Stimulated activated CD4-positive, alpha-beta T cell treated with anti-CD3 and anti-CD28 coated beads, Interleukin-4, amount 100 ng/mL, for 1 hour (primary cell): ENCODE measurements around the gene KRT81.

ENCODE experiments used
- DNase-seq: peaks from one replicate; pipeline ENCODE4 v3.0.0-alpha.2; 2020

The KRT81 gene

DNA sequence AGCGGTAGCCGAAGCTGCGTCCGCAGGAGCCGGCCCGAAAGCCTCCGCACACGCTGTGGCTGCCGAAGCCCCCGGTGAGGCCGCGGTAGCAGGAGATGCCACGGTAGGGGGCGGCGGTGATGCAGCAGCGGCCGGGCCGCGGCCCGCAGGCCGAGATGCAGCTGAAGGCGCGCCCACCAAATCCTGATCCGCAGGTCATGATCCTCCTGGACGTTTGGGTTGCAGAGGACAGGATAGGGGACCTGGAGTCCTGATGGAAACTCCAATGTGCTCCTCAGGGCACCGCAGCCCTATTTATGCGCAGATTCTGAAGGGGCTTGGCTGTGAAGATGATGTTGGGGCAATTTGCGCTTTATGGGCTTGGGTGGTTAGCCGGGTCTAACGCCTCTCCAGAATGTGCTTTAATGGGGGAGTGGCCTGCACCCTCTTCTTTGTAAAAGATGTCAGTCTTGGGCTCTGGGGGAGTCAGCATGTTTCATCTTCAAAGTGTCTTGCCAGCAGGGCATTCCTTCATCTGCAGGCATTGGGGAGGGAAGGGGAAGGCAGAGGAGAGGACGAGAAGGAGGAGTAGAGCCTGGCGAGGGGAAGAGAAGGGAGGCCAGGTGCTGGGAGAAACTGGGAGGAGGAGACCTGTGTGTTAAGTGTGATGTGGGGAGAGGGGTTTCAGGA, at the start of gene KRT81:
KRT81 (minus strand) TSS at position 268 of the 669 bp plus-strand sequence; CDS start at position 199, 69 bp downstream.
- no peak for DNase-seq

DNA sequence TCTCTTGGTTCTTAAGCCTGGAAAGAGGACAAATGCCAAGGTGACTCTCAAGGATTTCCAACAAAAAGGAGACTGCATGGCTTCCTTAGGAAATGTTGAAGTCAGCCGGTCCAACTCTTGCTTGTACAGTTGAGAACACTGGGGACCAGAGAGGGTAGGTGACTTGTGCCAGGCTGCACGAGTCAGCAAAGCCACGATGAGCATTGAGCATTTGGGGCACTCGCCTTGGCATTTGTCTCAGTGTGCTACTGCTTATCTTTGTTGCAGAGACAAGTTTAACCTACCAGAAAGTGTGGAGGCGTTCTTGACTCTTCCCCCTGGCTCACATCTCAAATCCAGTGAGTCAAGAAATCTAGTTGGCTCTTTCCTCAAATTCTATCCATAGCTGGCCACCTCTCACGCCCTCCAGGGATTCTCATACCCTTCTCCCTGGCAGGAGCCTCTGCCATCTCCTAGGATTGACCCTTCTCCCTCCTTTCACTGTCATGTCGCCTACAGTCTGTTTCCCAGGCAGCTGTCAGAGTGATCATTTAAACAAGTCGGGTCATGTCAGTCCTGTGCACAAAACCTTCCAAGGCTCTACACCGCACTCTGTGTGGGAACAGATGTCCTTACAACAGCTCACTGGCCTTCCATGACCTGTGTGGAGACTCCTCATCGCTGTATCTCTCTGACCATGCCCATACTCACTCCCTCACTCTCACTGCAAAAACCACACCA, 47.1 kb upstream of the KRT81 start:
- DNase-seq, result no peak

DNA sequence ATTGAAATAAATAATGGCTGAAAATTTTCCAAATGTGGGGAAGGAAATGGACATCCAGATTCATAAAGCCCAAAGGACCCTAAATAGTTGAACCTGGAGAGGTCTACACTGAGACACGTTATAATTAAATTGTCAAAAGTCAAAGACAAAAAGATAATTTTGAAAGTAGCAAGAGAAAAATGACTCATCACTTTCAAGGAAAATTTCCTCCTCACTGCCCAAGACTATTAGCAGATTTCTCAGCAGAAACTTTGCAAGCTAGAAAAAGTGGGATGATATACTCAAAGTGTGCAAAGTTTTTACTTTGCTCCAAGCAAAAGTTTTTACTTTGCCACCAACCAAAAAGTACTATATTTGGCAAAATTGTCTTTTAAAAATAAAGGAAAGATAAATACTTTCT, 45.7 kb upstream of the KRT81 start:
- no peak for DNase-seq

DNA sequence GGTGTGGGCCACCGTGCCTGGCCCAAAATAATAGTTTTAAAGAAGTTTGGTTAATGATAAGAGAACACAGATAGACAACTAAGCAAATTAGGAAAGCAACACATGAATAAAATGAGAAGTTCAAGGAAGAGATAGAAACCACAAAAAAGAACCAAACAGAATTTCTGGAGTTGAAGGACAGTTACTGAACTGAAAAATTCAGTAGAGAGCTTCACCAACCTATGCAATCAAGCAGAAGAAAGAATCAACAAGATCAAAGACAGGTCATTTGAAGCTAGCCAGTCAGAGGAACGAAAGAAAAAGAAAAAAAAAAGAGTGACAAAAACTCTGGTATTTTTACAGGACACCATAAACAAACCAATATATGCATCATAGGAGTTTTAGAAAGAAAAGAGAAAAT, 45.3 kb upstream of the KRT81 start:
- no peak for DNase-seq

DNA sequence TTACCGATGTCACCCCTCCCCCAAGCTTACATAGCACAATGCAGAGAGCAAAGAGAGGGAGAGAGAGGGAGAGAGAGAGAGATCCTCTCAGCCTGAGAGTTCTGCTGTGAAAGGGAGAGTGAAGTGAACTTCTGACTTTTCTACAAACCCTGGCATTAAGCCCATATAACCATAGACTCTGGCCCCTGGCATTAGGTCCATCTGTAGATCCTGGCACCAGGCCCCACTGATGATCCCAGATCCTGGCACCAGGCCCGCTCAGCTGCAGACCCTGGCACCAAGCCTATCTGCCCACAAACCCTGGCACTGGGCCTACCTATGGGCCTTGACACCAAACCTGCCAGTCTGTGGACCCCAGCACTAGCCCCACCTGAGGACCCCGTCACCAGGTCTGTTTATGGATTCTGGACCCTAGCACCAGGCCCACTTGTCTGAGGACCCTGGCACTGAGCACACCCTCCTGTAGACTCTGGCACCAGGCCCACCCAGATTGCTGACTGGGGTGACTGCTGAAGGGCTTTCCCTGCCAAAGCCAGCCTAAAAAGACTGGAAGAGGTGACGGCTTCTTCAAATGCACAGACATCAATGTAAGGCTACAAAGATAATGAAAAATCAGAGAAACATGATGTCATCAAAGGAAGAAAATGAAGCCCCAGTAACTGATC, 44.4 kb upstream of the KRT81 start:
- no peak for DNase-seq

DNA sequence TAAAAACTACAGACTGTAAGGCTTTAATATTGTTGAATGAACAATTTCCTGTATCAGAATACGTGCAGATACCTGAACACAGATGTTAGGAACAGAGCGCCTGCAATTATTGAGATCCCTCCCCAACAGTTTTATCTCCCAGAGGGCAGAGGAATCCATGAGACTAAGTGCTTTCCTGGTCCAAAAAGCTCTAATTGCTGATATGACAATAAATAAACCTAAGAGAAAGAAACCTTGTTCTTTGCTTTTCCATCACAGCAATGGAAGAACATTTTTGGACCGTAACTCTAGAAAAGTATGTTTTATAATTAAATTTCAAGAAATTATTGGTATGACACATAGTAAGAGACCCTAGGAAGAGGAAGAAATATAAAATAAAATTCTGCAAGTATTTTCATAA, 42.9 kb upstream of the KRT81 start:
- no peak for DNase-seq

DNA sequence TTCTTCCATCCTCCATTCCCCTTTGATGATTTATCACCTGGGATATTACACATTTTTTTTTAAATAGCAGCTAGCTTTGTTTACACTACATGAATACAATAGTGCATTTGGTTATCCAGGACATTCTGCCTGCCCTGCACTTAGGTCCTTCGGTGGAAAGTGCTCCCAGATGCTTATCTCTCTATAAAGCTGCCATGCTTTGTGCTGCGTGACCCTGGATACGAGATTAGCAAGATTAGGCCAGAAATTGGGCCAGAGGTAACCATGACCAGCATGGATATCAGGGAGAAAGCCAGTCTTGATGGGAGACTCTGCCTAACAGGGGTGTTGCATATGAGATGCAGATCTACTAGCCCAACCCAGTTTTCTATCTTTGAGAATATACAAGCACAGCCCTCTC, 42.0 kb upstream of the KRT81 start:
- DNase-seq, result no peak

DNA sequence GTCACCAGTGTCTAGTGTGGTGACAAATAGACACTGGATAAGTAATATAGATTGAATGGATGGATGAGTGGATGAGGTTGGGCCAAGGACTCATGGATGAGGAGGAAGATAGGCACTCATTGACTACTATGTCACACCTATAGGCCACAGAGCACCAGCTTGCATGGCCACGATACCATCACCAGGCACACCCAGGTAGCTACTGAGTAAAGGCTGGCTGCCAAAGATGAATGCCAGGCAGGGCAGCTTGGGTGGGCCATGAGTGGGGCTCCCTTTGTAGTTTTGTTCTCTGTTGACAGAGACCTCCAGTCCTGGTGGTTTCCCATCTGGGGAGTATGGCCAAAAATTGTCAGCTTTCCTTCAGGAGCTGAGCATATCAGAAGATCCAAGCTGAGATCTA, 41.0 kb upstream of the KRT81 start:
- no peak for DNase-seq

DNA sequence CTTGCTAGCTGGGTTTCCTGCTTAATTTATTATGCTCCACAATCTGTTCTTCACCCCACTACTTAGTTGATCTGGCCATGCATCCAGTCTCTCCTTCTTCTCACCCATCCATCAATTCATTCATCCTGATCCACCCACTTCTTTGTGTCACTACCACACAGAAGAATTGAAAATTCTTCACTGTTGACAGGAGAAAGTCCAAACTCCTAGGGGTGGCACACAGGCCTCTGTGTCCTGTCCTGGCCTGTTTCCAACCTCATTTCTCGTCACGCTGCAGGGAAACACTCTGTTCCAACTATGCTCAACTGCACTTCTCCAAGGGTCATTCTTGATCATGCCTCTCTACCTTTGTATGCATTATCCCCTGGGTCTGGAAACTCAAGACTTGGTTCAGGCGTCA, 40.5 kb upstream of the KRT81 start:
- DNase-seq, result no peak

DNA sequence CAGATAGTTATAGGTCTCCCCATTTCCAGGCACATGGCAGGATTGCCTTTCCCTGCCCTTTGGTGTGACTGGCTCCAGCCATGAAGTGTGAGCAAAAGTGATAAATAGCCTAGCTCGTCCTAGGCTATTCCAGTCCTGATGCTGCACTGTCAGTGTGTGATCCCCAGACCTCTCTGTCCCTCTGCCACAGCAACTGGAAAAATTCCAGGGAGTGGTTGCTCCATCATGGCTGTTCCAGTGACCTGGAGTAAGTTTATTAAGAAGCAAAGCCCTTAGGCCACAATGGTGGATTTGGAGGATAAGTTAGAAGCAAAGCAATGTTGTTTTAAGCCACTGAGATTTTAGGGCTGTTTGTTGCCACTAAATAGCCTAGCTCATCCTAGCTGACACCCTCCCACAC, 39.7 kb upstream of the KRT81 start:
- DNase-seq, result no peak

DNA sequence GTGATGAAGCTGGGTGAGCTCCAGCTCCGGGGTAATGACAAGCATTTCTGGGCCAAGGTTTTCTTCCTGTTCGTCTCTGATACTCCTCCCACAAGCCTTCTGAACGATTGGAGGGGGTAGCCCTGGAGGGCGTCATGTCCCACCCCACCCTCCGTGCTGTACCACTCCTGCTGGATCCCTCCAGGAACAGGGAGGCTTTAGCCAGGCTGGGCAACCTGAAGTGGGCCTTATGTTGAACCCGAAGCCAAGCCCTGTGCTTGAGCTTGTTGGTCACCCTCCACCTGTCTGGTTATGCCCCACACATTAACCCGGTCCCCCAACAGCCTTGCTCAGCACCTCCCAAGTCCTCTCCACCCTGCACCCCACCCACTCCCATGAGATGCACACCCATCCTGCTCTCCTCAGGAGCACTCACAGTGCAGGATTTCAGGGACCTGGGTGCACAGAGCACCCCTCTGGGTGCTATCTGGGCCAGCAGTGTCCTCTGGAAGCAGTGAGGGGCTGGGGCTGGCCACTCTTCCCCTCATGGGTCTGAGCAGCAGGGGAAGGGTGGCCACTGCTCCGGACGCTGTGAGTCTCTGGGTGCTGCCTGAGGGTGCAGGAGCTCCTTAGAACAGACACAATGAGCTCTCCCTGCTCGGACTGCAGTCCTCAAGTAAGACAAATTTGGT, 36.6 kb upstream of the KRT81 start:
- DNase-seq, result no peak

DNA sequence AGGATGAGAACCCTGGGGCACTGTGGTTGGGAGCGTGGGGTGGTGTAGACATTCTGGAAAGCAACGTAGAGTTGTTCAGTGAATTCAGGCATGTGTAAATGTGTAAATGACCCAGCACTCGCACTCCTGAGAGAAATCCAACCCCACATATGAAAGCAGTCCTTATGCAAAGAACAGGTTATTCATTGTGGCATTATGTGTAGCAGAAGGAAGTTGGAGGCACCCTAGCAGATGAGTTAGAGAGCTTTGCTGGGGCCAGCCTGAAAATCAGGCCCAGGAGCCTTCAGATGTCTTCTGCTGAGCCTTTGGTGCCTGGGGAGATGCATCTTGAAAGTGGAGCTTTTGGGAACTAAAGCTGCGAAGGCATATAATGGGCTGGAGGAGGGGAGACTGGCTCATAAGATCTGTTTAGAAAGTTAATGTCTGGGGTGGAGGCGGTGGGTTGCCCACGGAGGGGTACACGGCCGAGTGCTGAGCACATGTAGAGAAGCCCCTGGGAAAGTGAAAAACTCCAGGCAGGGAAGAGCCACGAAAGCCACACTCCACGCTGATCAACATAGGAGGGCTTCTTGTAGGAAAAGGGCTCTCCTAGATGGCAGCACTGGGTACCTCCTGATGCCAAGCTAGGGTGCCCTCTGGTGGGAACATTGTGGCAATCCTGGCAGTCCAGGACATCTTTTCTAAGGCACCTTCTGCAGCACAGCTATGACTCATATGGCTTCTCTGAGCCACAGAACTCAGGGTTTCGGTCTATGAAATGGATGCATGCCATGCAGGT, 35.9 kb upstream of the KRT81 start:
- peak; percentile 69 for DNase-seq

DNA sequence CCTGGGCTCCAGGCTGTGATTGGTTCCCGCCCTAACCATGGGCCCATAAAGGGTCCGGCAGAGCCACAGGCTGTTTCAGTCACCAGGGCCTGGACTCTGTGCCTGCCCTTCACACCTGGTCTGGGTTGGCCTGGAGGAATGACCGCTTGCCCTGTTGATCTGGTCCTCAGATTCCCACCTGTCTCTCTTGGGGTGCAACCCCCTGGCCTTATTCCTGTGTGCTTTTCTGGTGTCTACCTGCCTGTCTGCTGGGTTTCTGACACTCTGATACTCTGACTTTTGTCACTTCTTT, 32.8 kb upstream of the KRT81 start:
- no peak for DNase-seq

DNA sequence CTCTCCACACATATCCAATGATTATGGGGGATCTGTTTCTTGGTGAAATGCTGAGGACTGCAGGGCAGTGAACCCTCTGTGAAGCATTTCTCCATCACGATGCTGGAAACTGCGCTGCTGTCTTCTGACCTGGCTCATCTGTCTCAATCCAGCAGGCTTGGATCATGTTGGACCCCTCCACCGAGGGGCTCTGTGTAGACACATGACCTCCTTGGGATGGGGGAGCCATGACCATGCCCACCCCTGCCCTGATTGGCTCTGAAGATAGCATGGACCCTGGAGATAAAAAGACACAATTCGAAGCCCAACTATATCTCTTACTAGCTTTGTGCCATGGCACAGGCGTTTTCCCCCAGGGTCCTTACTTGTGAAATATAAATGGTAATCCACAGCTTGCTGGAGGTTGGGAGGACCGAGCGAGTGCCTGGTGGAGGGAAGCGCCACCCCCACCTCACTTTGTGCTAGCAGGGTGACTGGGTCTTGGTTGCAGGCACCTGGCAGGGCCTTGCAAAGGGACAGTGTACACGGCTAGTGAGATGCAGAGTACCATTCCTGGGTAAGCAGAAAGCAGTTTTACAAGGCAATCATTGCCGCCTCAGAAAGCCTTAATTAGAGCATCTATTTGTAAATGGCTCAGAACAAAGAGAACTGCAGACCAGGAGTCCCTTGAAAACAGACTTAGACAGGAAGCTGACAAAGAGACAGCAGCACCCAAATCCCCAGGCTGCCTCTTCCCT, 32.2 kb upstream of the KRT81 start:
- no peak for DNase-seq

DNA sequence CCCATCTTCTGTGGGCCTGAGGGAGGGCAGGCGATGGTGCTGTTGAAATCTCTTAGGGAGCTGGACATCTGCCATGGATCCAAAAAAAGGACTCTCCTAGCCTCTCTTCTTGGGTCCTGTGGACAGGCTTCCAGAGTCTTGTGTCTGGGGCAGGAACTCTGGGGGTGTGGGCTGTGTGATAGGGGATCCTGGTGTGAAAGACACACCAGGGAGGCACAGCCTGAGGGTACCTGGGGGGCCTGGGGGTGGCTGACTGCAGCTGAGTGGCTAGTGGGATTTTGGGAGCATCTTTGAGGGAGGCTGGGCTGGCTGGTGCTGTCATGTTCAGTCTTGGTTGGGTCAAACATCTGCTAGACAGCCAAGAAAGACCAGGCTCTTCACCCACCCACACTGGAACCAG, 31.7 kb upstream of the KRT81 start:
- DNase-seq, result no peak

DNA sequence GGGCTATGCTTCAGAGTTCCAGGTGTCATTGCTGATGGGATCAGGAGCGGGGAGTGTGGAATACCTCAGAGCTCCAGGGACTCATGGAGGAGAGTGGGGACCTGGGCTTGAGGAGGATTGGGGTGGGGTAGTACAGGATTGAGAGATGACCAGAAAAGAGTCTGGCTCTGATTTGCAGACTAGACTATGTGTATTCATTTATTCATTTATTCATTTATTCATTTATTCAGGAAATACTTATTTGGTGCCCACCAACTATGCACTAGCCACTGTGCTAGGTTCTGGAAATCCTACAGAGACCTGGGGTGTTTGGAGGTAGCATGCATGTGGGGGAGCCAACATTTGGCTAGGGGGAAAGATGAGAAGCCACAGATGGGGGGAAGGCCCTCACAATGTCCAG, 30.7 kb upstream of the KRT81 start:
- no peak for DNase-seq

DNA sequence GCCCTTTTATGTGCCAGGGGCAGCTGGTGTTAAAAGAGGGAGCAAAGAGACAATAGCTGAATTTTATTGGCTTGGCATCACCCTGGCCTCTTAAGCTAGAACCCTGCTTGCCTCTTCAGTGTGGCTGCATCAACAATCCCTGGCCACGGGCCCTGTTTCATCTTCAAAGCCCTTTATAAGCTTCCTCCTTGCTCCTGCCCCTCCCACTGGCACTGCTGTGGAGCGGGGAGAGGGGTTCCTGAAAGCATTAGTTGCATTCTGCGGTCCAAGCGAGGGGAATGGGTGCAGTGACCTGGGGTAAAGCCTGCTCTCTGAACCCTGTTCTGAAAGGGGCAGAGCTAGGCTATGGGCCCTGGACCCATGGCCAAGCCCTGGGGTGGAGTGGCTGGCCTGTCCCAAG, 30.1 kb upstream of the KRT81 start:
- DNase-seq, result no peak

DNA sequence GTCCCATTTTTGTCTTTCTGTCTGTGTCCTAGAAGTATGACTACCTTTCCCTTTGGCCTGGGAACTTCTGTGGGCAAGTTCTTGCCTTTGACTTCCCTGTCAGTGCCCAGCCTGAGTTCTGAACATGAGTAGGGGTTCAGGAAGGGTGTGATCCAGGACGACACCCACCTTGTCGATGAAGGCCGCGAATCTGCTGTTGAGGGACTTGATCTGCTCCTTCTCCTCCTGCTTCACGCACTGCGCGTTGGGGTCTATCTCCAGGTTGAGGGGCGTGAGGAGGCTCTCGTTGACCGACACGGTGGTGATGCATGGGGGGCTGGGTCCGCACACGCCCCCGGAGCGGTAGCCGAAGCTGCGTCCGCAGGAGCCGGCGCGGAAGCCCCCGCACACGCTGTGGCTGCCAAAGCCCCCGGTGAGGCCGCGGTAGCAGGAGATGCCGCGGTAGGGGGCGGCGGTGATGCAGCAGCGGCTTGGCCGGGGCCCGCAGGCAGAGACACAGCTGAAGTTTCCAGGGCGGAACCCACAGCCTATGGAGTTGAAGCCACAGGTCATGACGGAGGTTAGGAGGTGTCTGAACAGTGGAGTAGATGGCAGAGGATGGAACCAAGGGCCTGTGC, 29.6 kb upstream of the KRT81 start, which contains the start of gene KRT83:
KRT83 (minus strand) TSS at position 615 of the 617 bp plus-strand sequence; CDS start at position 552, 63 bp downstream.
- no peak for DNase-seq

DNA sequence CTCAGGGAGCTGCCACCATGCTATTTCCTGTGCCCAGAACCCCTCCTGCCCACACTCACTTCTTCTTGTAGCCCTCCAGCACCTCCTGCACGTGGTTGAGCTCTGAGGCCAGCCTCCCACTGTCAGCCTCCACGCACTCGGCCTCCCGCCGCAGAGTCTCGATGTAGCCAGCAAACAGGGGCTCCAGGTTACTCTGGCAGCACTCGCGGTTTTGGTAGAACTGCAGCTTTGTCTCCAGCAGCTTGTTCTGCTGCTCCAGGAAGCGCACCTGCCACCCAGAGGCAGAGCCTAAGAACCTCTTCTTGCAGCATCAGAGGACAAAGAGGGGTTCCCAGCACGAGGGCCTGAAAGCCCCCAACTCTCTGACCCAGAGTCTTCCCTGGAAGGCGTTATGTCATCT, 27.8 kb upstream of the KRT81 start:
- DNase-seq, result no peak

DNA sequence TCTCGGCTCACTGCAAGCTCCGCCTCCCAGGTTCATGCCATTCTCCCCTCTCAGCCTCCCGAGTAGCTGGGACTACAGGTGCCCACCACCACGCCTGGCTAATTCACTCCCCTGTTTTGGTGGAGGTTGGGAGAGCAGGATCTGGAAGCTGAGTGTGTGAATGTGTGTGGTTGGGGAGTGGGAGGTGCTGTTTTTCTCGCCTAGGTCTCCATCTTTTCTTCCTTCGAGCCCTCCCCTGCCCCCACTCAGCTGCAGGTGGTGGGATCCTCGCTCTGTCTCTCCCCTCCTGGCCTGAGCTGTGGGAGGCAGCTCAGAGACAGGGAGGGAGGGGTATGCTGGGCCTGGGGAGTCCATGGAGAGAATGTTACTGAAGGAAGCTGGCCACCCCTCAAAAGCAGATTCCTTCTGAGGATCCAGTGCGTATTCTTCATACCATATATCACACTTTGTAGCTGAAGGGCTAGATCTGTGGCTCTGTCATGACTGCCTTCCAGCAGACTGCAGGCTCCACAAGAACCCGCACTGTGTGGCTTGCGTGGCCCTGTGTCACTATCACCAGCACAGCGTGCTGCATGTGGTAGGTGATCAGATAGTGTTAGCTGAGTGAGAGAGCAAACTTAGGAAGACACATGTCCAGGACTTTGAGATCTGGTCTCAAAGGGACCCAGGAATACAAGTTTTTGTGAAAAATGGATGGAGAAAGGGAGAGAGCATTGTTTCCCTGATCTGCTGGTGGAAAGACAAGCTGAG, 27.1 kb upstream of the KRT81 start:
- DNase-seq, result no peak

DNA sequence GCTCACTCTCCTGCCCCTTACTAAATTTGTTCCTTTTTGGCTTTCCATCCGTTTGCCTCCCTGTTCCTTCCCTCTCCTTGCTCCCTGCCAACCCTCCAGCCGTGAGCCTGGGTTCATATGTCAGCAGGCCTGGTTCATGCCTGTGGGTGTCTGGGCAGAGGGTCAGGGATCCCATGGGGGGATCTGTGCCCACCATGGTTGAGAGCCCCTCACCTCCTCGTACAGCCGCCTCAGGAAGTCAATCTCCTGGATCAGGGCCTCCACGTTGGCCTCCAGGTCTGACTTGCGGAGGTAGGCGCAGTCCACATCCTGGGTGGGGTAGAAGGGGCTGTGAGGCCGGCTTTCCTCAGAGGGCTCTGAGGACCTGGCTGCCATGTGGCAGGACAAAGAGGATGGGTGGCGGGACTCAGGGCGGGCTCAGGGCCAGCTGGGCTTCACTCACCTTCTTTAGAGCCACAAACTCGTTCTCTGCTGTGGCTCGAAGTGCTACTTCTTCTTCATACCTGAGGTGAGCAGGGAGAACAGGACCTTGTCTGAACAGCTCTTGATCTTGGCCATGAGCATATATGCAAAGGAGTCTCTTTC, 26.2 kb upstream of the KRT81 start:
- DNase-seq, result no peak
